Measurements from ENCODE around the gene ZNF22. TPM values are rescaled to one million over a fixed set of nuclear protein-coding genes. Genes with fewer than 3 reads are reported as not detected.
A peak's percentile ranks its signal among the peaks of the same experiment; 100 is the strongest.

ZNF22 gene
- polyA plus RNA-seq, 3 donors from 2014 or later: 53.4 to 73.5 (median 58.8) TPM

- Mint-ChIP-seq H3K27ac (peak overlapping the region; percentile 61 to 93 (median 88)), H3K4me1 (peaks cover 75 to 79% of the 10 kb centered on the region in 2 donors)
These were observed 40.6 kb upstream of the ZNF22 start for GRCh38 chr10:44960088-44960460.

GRCh38 chr10:44960482-44961229, 40.1 kb upstream of the ZNF22 start:
- H3K36me3 Mint-ChIP-seq: peaks cover 5 to 18% (median 16%) of the 10 kb centered on the region in 3 donors
- no peak for DNase-seq
- H3K27me3 Mint-ChIP-seq (ENCODE audit: low read depth in 3 of 3): peaks cover 0 to 4% (median 0%) of the 10 kb centered on the region in 3 donors
- peaks cover 81 to 85% of the 10 kb centered on the region in 2 donors for H3K4me1 Mint-ChIP-seq
- no peaks in the 10 kb centered on the region for H3K9me3 Mint-ChIP-seq
- H3K4me3 Mint-ChIP-seq: peak overlapping the region; percentile 83 to 92 (median 91)
- peak overlapping the region; percentile 61 to 93 (median 88) for H3K27ac Mint-ChIP-seq

More at GRCh38 chr10:44960088-44960460, 40.6 kb upstream of the ZNF22 start:
- Mint-ChIP-seq H3K36me3 (peaks cover 5 to 19% (median 16%) of the 10 kb centered on the region in 3 donors), H3K9me3 (no peaks in the 10 kb centered on the region), H3K27me3 (ENCODE audit: low read depth in 3 of 3) (peaks cover 0 to 4% (median 0%) of the 10 kb centered on the region in 3 donors), H3K4me3 (peak overlapping the region; percentile 83 to 92 (median 91))
- DNase-seq: peak in 1 of 3 donors; percentile 17

- no peaks in the 10 kb centered on the region for H3K9me3 Mint-ChIP-seq
- peaks cover 85 to 86% of the 10 kb centered on the region in 2 donors for H3K4me1 Mint-ChIP-seq
- peak overlapping the region; percentile 61 to 93 (median 88) for H3K27ac Mint-ChIP-seq
- no peak for DNase-seq
- H3K4me3 Mint-ChIP-seq: peak overlapping the region; percentile 83 to 92 (median 91)
- peaks cover 0 to 4% (median 0%) of the 10 kb centered on the region in 3 donors for H3K27me3 Mint-ChIP-seq (ENCODE audit: low read depth in 3 of 3)
- peaks cover under 1 to 19% (median 13%) of the 10 kb centered on the region in 3 donors for H3K36me3 Mint-ChIP-seq
These were observed 39.5 kb upstream of the ZNF22 start for GRCh38 chr10:44961230-44961571.

- peak overlapping the region; percentile 57 to 93 (median 70) for H3K27ac Mint-ChIP-seq
- DNase-seq: no peak
- peaks cover 0 to 4% (median 0%) of the 10 kb centered on the region in 3 donors for H3K27me3 Mint-ChIP-seq (ENCODE audit: low read depth in 3 of 3)
- no peaks in the 10 kb centered on the region for H3K9me3 Mint-ChIP-seq
- peaks cover 0 to 10% (median 5%) of the 10 kb centered on the region in 3 donors for H3K36me3 Mint-ChIP-seq
- H3K4me3 Mint-ChIP-seq: peak overlapping the region; percentile 53 to 91 (median 67)
- peaks cover 89 to 92% of the 10 kb centered on the region in 2 donors for H3K4me1 Mint-ChIP-seq
These were observed 38.6 kb upstream of the ZNF22 start for GRCh38 chr10:44961931-44962750.

- H3K27me3 Mint-ChIP-seq (ENCODE audit: low read depth in 3 of 3): peaks cover 0 to 4% (median 1%) of the 10 kb centered on the region in 3 donors
- DNase-seq: no peak
- no peaks in the 10 kb centered on the region for H3K9me3 Mint-ChIP-seq
- peak overlapping the region; percentile 53 to 91 (median 67) for H3K4me3 Mint-ChIP-seq
- H3K4me1 Mint-ChIP-seq: peaks cover 91 to 92% of the 10 kb centered on the region in 2 donors
- peak overlapping the region in 5 of 6 donors; percentile 57 to 93 (median 66) for H3K27ac Mint-ChIP-seq
- peaks cover 0 to 10% (median 5%) of the 10 kb centered on the region in 3 donors for H3K36me3 Mint-ChIP-seq
These were observed 37.6 kb upstream of the ZNF22 start for GRCh38 chr10:44962870-44963738.

- Mint-ChIP-seq H3K4me3 (peak overlapping the region; percentile 52 to 91 (median 65)), H3K27me3 (ENCODE audit: low read depth in 3 of 3) (peaks cover 3 to 9% (median 4%) of the 10 kb centered on the region in 3 donors), H3K9me3 (no peaks in the 10 kb centered on the region), H3K36me3 (peaks cover 4 to 13% (median 9%) of the 10 kb centered on the region in 3 donors), H3K4me1 (peaks cover 91 to 92% of the 10 kb centered on the region in 2 donors), H3K27ac (peak overlapping the region in 5 of 6 donors; percentile 55 to 93 (median 70))
- no peak for DNase-seq
These were observed 36.7 kb upstream of the ZNF22 start for GRCh38 chr10:44963772-44964633.

- no peak for DNase-seq
- Mint-ChIP-seq H3K27me3 (ENCODE audit: low read depth in 3 of 3) (peaks cover 3 to 10% (median 6%) of the 10 kb centered on the region in 3 donors), H3K4me1 (peaks cover 98 to 99% of the 10 kb centered on the region in 2 donors), H3K27ac (peak overlapping the region; percentile 37 to 86 (median 72)), H3K4me3 (peak overlapping the region in 3 of 5 donors; percentile 51 to 79 (median 65)), H3K9me3 (no peaks in the 10 kb centered on the region), H3K36me3 (peaks cover 4 to 13% (median 9%) of the 10 kb centered on the region in 3 donors)
These were observed 35.6 kb upstream of the ZNF22 start for GRCh38 chr10:44965104-44965503.

- peaks cover 3 to 10% (median 6%) of the 10 kb centered on the region in 3 donors for H3K27me3 Mint-ChIP-seq (ENCODE audit: low read depth in 3 of 3)
- no peak for DNase-seq
- H3K4me1 Mint-ChIP-seq: peaks cover 98 to 99% of the 10 kb centered on the region in 2 donors
- H3K9me3 Mint-ChIP-seq: no peaks in the 10 kb centered on the region
- peak overlapping the region; percentile 40 to 79 (median 65) for H3K4me3 Mint-ChIP-seq
- peaks cover 4 to 13% (median 9%) of the 10 kb centered on the region in 3 donors for H3K36me3 Mint-ChIP-seq
- peak overlapping the region; percentile 58 to 88 (median 80) for H3K27ac Mint-ChIP-seq
These were observed 35.0 kb upstream of the ZNF22 start for GRCh38 chr10:44965651-44966097.

GRCh38 chr10:44966129-44966815, 34.5 kb upstream of the ZNF22 start:
- H3K4me1 Mint-ChIP-seq: peaks cover 97 to 98% of the 10 kb centered on the region in 2 donors

GRCh38 chr10:44966816-44967509, 33.8 kb upstream of the ZNF22 start:
- peaks cover 3 to 10% (median 6%) of the 10 kb centered on the region in 3 donors for H3K27me3 Mint-ChIP-seq (ENCODE audit: low read depth in 3 of 3)
- H3K9me3 Mint-ChIP-seq: no peaks in the 10 kb centered on the region
- H3K27ac Mint-ChIP-seq: peak overlapping the region; percentile 86 to 97 (median 93)
- H3K4me3 Mint-ChIP-seq: peak overlapping the region in 4 of 5 donors; percentile 83 to 91 (median 87)
- H3K4me1 Mint-ChIP-seq: peaks cover 94 to 97% of the 10 kb centered on the region in 2 donors
- peaks cover 4 to 18% (median 13%) of the 10 kb centered on the region in 3 donors for H3K36me3 Mint-ChIP-seq
- DNase-seq: no peak

More at GRCh38 chr10:44966129-44966815, 34.5 kb upstream of the ZNF22 start:
- H3K27me3 Mint-ChIP-seq (ENCODE audit: low read depth in 3 of 3): peaks cover 3 to 10% (median 6%) of the 10 kb centered on the region in 3 donors
- no peak for DNase-seq
- peaks cover 4 to 13% (median 9%) of the 10 kb centered on the region in 3 donors for H3K36me3 Mint-ChIP-seq
- peak overlapping the region; percentile 58 to 88 (median 80) for H3K27ac Mint-ChIP-seq
- no peaks in the 10 kb centered on the region for H3K9me3 Mint-ChIP-seq
- peak overlapping the region; percentile 40 to 79 (median 65) for H3K4me3 Mint-ChIP-seq

- H3K27ac Mint-ChIP-seq: peak overlapping the region; percentile 86 to 97 (median 93)
- peak overlapping the region; percentile 78 to 91 (median 84) for H3K4me3 Mint-ChIP-seq
- no peak for DNase-seq
- H3K36me3 Mint-ChIP-seq: peaks cover 4 to 20% (median 11%) of the 10 kb centered on the region in 3 donors
- peaks cover 3 to 10% (median 8%) of the 10 kb centered on the region in 3 donors for H3K27me3 Mint-ChIP-seq (ENCODE audit: low read depth in 3 of 3)
- no peaks in the 10 kb centered on the region for H3K9me3 Mint-ChIP-seq
- peaks cover 89 to 96% of the 10 kb centered on the region in 2 donors for H3K4me1 Mint-ChIP-seq
These were observed 33.1 kb upstream of the ZNF22 start for GRCh38 chr10:44967616-44968015.

All from immature natural killer cell (primary cell).